Muscle layer of colon (tissue), 2 donors: ENCODE results near the gene VTI1A.

Experiments
- H3K27ac ChIP-seq: one replicate; pipeline ENCODE4 v1.7.0; 2013; ENCODE audit warnings: low read depth, mild to moderate bottlenecking, low read length, moderate library complexity
- H3K27me3 ChIP-seq, 2 donors: one replicate each; pipeline ENCODE4 v1.7.0; 2013; ENCODE audit warnings: low read length in 2 of 2, mild to moderate bottlenecking in 2 of 2; ENCODE audit not compliant: insufficient read depth in 2 of 2, control insufficient read depth in 1 of 2
- H3K36me3 ChIP-seq: one replicate; pipeline ENCODE4 v1.7.0; 2013; ENCODE audit warnings: mild to moderate bottlenecking, low read length; ENCODE audit not compliant: insufficient read depth
- H3K4me1 ChIP-seq: one replicate; pipeline ENCODE4 v1.7.0; 2013; ENCODE audit warnings: mild to moderate bottlenecking, low read length; ENCODE audit not compliant: insufficient read depth
- H3K4me3 ChIP-seq, 2 donors: one replicate each; pipeline ENCODE4 v1.7.0; 2013; ENCODE audit warnings: low read length in 2 of 2, low read depth in 1 of 2, mild to moderate bottlenecking in 1 of 2, moderate library complexity in 1 of 2
- H3K9ac ChIP-seq: one replicate; pipeline ENCODE4 v1.7.0; 2013; ENCODE audit warnings: low read length
- H3K9me3 ChIP-seq: one replicate; pipeline ENCODE4 v1.7.0; 2013; ENCODE audit warnings: mild to moderate bottlenecking, low read length
- donor health status: abdominal sarcoma.
- donor health status: Adenocarcinoma of cecum.

The VTI1A gene

DNA sequence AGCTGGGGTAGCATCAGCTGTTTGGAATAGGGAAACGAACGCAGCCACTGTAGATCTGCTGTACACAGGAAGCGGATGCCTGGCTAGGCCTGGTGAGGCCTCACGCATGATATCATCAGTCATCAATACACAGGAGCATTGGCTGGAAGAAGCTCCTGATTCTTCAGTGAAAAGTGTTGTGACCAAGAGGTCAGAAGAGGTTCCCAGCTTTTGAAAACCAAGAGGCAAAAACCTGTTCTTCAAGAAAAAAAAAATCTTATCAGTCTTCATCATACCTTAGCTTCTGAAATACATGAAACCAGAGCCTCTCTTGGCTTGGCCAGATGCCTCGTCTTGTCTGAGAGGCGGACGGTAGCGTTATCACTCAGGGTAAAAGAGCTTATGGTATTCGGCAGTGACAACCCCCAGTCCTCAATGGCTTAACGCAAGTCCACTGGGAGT, 363.7 kb downstream of the VTI1A start:
- Histone ChIP-seq H3K27me3 (no peaks in the 10 kb centered on the region), H3K4me1 (peaks cover 7% of the 10 kb centered on the region), H3K4me3 (no peak overlapping the region), H3K9ac (no peak overlapping the region), H3K36me3 (no peaks in the 10 kb centered on the region), H3K9me3 (no peaks in the 10 kb centered on the region), H3K27ac (no peak overlapping the region)

DNA sequence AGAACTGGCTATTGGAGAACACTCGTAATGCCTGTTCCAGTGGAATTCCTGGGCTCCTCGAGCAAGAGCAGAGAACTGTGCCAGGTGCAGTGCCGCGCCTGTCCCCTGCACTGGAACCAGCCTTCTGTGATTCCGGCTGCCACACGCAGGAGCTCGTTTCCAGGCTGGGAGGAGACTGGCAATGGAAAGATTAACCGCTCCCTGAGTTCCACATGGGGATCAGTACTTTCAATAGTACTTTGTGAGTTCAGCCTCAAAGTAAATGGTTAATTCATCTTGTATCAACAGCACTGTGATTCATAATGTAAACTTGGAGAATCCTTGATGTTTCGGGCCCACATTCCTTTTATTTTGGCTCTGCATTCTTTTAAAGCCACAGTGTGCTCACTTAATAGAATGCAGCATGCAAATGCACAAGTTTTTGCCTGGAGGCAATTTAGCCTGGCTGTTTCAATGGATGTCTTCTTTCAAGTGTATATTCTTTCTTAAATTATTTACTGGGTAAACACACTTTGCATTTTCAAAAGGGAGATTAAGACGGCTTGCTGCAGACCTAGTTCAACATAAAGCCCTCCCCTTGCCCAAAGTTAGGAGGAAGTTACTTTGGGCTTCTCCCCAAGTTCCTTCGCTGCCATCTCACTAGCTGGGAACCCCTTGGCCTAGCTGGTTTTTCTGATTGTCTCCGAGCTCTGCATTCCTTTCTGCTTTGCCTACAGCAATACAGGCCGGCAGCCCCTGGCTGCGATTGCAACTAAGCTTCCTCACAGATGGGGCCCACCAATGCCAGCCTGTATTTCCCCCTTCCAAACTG, 364.9 kb downstream of the VTI1A start:
- no peaks in the 10 kb centered on the region for H3K36me3 ChIP-seq
- H3K9ac ChIP-seq, result no peak overlapping the region
- H3K4me1 ChIP-seq, result peaks cover 7% of the 10 kb centered on the region
- no peaks in the 10 kb centered on the region for H3K27me3 ChIP-seq
- no peak overlapping the region for H3K4me3 ChIP-seq
- H3K27ac ChIP-seq, result no peak overlapping the region
- no peaks in the 10 kb centered on the region for H3K9me3 ChIP-seq

DNA sequence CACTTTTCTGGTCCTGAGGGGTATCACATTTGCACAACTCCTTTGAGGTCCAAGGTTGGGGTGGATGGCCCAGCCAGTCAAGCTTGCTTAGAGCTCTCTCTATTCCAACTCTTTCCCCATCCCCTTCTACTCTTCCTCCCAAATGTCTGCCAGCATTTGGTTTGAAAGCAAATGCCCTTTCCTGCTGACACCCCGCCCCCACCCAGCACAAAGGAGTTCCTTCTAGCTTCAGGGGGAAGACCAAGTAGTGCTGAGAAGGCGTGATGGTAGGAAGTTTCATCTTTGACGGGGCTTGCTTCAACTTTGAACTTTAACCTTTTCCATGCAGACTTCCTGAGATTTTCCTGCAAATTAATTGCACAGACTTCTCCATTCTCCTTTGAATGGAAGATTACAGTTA, 365.6 kb downstream of the VTI1A start:
- H3K27ac ChIP-seq, result no peak overlapping the region
- no peaks in the 10 kb centered on the region for H3K36me3 ChIP-seq
- H3K27me3 ChIP-seq, result no peaks in the 10 kb centered on the region
- no peak overlapping the region for H3K9ac ChIP-seq
- peaks cover 7% of the 10 kb centered on the region for H3K4me1 ChIP-seq
- no peak overlapping the region for H3K4me3 ChIP-seq
- no peaks in the 10 kb centered on the region for H3K9me3 ChIP-seq

DNA sequence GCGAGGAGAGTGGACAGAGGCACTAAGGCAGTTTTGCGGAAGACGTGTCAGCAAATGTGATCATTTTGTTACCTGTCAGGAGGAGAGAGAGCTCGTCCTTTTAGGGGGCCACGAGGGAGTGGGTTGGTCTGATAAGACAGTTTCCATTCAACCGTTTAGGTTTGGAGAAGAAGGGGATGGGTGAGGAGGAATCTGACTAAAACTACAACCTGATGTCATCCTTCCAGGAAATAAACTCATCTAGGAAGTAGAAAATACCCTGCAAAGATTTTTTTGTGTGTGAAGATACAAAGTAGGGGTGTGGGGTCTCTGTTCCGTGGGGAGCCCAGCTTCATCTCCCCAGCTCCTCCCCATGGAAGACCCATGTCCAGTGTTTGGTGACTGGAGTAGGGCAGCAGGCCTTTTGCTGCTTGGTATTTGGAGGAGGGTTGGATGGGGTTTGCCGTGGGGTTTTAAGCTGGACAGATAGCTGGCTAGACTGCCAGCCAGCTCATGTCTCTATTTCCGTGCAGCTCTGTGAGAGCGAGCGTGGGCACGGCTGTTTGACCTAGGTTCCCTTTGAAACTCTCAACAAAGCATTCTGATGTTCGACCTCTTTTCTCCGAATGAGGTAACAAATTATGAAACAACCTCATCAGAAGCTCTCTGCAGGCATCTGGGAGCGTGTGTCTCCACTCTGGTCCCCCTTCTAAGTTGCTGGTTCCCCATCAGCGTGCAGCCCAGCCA, 367.0 kb downstream of the VTI1A start:
- H3K27ac ChIP-seq, result no peak overlapping the region
- H3K4me1 ChIP-seq, result peaks cover 7% of the 10 kb centered on the region
- H3K9ac ChIP-seq, result no peak overlapping the region
- H3K27me3 ChIP-seq, result no peaks in the 10 kb centered on the region
- no peaks in the 10 kb centered on the region for H3K36me3 ChIP-seq
- no peak overlapping the region for H3K4me3 ChIP-seq
- no peaks in the 10 kb centered on the region for H3K9me3 ChIP-seq

DNA sequence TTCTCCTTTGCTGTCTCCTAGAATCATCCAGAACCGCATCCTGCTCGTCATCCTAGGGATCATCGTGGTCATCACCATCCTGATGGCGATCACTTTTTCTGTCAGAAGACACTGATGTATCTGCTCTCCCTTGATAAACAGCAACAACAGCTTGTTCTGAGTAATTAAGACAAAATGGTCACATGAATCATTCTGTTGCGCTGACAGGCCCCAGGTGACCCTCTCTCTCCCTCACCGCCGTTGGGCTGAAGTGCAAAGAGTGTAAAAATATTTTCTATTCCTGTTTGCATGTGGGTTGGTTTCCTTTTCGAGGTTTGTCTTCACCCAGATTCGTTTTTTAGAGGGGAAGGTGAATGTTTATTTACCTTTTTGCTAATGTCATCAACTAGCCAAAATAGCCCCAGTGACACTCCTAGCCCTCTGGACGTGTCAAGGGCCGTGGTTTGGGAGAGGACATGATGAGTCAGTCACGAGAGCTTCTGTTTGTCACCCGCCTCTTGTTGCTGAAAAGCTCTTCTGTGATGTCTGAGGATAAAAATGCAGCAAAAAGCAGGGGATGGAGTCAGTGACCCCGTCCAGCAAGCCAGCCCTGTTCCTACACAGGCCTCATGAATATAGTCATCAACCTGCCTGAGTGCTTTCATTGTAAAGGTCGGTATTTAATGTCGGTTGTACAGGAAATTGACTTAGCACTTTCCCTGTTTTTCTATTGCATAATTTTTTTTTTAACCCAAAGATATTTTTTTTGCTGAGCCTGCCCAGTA, 368.4 kb downstream of the VTI1A start:
- H3K27ac ChIP-seq, result peak overlapping the region; percentile 55
- H3K36me3 ChIP-seq, result no peaks in the 10 kb centered on the region
- no peak overlapping the region for H3K4me3 ChIP-seq
- peaks cover 7% of the 10 kb centered on the region for H3K4me1 ChIP-seq
- no peaks in the 10 kb centered on the region for H3K9me3 ChIP-seq
- H3K27me3 ChIP-seq, result no peaks in the 10 kb centered on the region
- no peak overlapping the region for H3K9ac ChIP-seq

DNA sequence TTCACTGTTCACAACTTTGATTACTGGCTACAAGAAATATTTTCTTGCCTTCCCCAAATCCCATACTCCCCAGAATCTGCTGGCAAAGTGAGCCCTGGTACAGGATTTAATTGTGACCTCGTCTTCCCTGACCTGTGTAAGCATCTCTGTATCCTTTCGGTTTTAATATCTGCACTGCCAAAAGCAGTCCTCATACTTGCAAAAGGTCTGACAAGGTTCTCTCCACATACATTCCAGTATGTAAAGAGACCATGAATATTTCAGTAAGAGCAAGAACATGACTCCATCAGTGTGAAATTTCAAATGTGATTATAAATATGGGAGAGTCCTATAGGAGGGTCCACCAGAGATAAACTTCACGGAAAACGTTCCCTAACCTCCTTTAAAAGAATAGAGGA, 369.0 kb downstream of the VTI1A start:
- no peaks in the 10 kb centered on the region for H3K36me3 ChIP-seq
- H3K9ac ChIP-seq, result no peak overlapping the region
- no peaks in the 10 kb centered on the region for H3K9me3 ChIP-seq
- peak overlapping the region; percentile 55 for H3K27ac ChIP-seq
- no peak overlapping the region for H3K4me3 ChIP-seq
- peaks cover 7% of the 10 kb centered on the region for H3K4me1 ChIP-seq
- no peaks in the 10 kb centered on the region for H3K27me3 ChIP-seq

DNA sequence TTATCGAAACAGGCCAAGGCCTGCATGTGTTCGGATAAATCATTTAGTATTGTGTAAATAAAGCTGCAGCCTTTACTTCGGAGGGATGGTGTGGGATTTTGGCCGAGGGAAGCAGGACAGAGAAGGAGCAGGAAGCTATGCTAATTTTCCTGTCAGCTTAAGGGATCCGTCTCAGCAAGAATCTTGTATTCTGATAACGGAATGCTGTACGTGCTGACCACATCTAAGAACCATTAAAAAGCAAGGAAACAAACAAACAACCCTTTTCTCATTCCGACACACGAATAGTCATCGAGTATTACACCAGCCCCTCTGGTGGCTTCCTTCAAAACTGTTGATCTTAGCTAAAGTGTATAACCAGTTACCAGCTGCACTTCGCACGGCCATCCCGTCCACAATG, 369.9 kb downstream of the VTI1A start:
- no peaks in the 10 kb centered on the region for H3K36me3 ChIP-seq
- H3K27ac ChIP-seq, result no peak overlapping the region
- no peak overlapping the region for H3K9ac ChIP-seq

DNA sequence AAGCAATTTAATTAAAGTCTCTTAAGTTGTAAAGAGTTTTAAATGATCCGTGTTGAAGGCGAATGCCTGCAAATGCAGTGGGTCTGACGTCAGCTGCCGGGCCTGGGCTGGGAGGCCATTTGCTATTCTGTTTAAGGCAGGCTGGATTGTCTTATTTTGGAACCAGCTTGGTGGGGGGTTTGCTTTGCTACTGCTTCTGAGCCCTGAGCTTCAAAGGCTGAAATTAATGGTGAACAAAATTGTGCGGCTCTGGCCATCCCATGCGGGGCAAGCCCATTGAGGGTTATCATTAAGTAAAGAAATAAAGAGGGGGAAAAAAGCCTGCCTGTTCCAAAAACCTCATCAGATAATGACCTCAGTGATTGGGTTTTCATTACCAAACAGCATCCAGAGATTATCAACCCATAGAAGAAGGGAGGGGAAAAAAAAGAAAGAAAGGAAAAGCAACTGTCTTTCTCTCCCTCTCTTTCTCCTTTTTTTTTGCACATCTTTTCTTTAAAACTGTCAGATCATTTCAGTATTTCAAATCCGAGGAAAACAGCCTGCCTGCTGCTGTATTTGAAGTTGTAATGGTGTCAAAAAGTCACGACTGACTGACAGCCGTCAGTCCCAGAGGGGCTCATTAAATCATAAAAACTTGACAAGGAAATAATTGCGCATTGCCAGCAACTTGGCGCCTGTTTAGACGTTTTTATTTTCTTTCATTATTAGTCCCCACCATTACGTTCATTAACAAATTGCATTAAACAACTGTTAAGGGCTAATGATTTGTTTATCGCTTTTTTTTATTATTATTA, 371.2 kb downstream of the VTI1A start:
- no peaks in the 10 kb centered on the region for H3K36me3 ChIP-seq

More for the DNA sequence above, 369.9 kb downstream of the VTI1A start:
- no peaks in the 10 kb centered on the region for H3K9me3 ChIP-seq
- peaks cover 7% of the 10 kb centered on the region for H3K4me1 ChIP-seq
- H3K4me3 ChIP-seq, result no peak overlapping the region
- H3K27me3 ChIP-seq, result no peaks in the 10 kb centered on the region

DNA sequence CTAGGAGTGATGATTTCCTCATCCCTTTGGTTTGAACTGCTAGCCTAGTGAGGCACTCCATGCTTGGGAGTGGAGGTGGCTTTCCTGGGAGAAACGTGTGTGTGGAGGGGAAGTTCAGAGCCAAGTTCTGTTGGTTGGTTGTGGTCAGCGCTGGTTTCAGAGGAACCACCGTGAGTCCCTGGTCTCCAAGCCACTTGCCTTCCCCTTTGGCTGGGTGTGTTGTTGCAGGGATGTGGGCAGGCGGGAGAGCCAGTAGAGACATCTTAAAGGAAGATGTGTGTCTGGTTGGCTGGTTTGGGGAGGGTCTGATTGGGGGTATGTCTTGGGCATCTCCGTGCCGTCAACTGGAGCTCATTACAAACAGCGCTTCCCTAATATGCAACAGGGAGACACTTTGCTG, 372.2 kb downstream of the VTI1A start:
- Histone ChIP-seq H3K9me3 (no peaks in the 10 kb centered on the region), H3K4me1 (no peaks in the 10 kb centered on the region), H3K9ac (no peak overlapping the region), H3K27me3 (no peaks in the 10 kb centered on the region), H3K27ac (no peak overlapping the region), H3K36me3 (no peaks in the 10 kb centered on the region), H3K4me3 (no peak overlapping the region)

More for the DNA sequence above, 371.2 kb downstream of the VTI1A start:
- H3K27ac ChIP-seq, result no peak overlapping the region
- H3K27me3 ChIP-seq, result no peaks in the 10 kb centered on the region
- H3K9me3 ChIP-seq, result no peaks in the 10 kb centered on the region
- H3K4me3 ChIP-seq, result no peak overlapping the region
- no peaks in the 10 kb centered on the region for H3K4me1 ChIP-seq
- no peak overlapping the region for H3K9ac ChIP-seq

DNA sequence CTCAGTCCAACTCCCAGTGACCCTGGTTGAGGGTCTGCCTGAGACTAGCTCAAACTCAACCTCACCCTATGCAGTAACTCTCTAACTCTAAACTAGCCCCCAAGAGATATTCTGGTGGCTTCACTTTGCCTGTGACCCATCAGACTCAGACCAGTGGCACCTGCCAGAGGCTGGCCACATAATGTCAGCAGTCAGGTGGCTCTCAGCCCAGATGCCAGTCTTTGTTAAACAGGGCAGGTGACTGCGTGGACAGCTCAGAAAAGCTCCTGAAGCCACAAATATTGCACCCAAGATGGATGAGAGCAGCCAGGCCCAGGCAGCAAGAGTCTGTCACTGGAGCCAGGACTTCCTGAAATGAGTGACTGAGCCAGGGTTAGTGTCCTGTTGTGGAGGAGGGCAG, 373.3 kb downstream of the VTI1A start:
- Histone ChIP-seq H3K4me3 (no peak overlapping the region), H3K27me3 (no peaks in the 10 kb centered on the region), H3K36me3 (no peaks in the 10 kb centered on the region), H3K4me1 (no peaks in the 10 kb centered on the region), H3K9ac (no peak overlapping the region), H3K9me3 (no peaks in the 10 kb centered on the region), H3K27ac (no peak overlapping the region)

DNA sequence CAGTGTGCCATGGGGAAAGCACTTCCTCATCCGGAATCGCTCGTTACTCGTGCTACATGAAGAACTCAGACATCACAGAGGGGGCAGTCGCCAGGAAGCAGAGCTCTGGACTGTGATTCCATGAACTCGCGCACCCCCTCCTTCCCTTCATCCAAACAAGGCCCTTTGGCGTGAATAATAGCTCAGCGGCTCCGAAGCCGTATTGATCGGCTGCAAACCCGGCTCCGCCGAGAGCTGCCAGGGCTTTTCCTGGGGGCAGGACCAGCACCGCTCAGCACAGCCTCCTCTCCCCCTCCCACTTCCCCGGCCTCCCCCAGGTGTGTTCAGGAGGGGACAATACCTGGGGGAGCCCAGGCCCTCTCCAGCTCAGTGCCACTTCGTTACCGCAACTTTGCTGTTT, 374.0 kb downstream of the VTI1A start:
- no peak overlapping the region for H3K27ac ChIP-seq
- H3K4me1 ChIP-seq, result no peaks in the 10 kb centered on the region
- no peak overlapping the region for H3K4me3 ChIP-seq
- H3K9me3 ChIP-seq, result no peaks in the 10 kb centered on the region
- H3K36me3 ChIP-seq, result no peaks in the 10 kb centered on the region
- H3K27me3 ChIP-seq, result no peaks in the 10 kb centered on the region
- no peak overlapping the region for H3K9ac ChIP-seq
